RWPE1 (cell line): ENCODE results near the gene ZMYM2.
"Not testable (repeated sequence)": the region's sequence is repeated elsewhere in the genome, so short reads cannot be mapped to it uniquely, and the experiment has no call there.

Experiments used
- CTCF ChIA-PET: fragments of 350-600 bp; sonication (Branson Sonifier 250); formaldehyde crosslinking; extraction: SDS; loops from one replicate; lab custom pipeline; 2021; lab: Yijun Ruan, JAX
- POLR2A ChIA-PET: fragments of 400-600 bp; formaldehyde crosslinking; extraction: SDS; loops from one replicate; lab custom pipeline; 2020; ENCODE audit warnings: antibody characterized with exemption; ENCODE audit not compliant: low non-redundant PET; lab: Yijun Ruan, JAX
- DNase-seq: peaks from one replicate; pipeline ENCODE4 v3.0.0; 2012; ENCODE audit warnings: low spot score
- H3K27ac ChIP-seq: fragments of 450-650 bp; 2 replicates; pipeline ENCODE4 v1.5.1; 2017
- TF ChIP-seq, protein P1 (sequence below): fragments of 450-650 bp; conservative IDR thresholded peaks from 2 replicates; pipeline ENCODE4 v1.5.1; 2017; ENCODE audit warnings: low read depth, mild to moderate bottlenecking

Gene ZMYM2

DNA sequence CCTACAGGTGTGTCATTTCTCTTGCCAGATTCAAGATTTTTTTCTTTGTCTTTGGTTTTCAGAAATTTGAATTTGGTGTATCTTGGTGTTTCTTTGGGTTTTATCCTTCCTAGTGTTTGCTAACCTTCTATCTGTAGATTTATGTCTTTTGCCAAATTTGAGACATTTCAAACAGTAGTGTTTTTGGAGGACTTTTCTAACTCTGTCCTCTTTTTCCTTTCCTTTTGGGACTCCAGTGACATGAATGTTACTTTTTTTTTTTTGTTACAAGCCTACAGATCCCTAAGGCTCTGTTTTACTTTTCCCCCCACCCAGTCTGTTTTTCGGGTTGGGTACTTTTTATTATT lies 58.8 kb downstream of the ZMYM2 start:
- TF ChIP-seq, protein P1, sequence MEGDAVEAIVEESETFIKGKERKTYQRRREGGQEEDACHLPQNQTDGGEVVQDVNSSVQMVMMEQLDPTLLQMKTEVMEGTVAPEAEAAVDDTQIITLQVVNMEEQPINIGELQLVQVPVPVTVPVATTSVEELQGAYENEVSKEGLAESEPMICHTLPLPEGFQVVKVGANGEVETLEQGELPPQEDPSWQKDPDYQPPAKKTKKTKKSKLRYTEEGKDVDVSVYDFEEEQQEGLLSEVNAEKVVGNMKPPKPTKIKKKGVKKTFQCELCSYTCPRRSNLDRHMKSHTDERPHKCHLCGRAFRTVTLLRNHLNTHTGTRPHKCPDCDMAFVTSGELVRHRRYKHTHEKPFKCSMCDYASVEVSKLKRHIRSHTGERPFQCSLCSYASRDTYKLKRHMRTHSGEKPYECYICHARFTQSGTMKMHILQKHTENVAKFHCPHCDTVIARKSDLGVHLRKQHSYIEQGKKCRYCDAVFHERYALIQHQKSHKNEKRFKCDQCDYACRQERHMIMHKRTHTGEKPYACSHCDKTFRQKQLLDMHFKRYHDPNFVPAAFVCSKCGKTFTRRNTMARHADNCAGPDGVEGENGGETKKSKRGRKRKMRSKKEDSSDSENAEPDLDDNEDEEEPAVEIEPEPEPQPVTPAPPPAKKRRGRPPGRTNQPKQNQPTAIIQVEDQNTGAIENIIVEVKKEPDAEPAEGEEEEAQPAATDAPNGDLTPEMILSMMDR, result no peak
- no peak for DNase-seq
- no peak overlapping the region for H3K27ac ChIP-seq
- ChIA-PET CTCF (no interaction called here), POLR2A (no interaction called here)

DNA sequence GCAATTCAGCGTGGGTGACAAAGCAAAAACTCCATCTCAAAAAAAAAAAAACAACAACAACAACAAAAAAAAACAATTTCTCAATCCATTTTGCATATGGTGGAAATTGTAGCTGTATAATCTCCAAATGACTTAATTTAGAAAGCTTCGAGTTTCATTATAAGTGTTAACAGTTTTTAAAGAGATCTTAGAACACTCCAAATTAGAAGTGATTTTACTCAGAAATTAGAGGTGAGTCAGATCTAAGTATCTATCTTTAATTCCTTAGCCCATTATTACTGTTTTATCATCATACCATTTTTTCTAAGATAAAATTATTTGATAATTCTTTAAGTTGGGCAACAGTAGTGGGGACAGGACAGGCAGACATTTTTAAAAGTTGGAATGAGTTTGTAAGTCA lies 60.5 kb downstream of the ZMYM2 start:
- ChIA-PET POLR2A (no interaction called here), CTCF (no interaction called here)
- TF ChIP-seq, protein P1, result no peak
- H3K27ac ChIP-seq, result no peak overlapping the region
- DNase-seq, result no peak

DNA sequence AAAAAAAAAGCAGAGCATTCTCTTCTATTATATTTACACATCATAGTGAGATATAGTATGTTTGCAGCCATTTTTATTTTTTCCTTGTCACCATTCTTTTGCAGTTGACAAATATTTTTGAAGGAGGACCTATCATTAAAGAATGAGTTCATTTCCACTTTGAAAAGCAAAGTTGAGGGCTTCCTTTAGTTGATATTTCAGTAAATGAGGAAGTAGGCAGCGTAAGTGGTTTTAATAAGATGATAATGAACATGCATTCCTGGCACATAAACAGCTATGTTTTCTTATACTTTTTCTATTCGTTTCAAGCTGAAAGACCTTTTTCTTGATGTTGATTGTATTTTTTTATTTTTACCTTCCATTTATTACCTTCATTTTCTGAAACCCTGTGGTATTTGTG lies 66.2 kb downstream of the ZMYM2 start:
- CTCF ChIA-PET, result no interaction called here
- TF ChIP-seq, protein P1, result no peak
- no peak overlapping the region for H3K27ac ChIP-seq
- no peak for DNase-seq
- POLR2A ChIA-PET, result no interaction called here

DNA sequence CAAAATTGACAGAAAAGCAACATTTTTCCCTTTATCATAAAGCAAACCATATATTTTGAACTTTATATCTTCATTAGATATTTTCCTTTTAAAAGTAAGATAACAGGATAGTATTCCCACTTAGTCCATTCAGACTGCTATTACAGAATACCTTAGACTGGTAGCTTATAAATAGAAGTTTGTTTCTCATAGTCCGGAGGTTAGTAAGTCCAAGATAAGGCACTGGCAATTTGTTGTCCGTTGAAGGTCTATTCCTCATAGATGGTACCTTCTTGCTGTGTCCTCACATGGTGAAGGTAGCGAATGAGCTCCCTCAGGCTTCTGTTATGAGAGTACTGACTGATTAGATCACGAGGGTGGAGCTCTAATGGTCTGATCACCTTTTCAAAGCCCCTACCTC lies 70.4 kb downstream of the ZMYM2 start:
- H3K27ac ChIP-seq, result no peak overlapping the region
- POLR2A ChIA-PET, result no interaction called here
- TF ChIP-seq, protein P1, result no peak
- no peak for DNase-seq
- CTCF ChIA-PET, result interaction anchor here (0.5 kb wide), 1 partner anchor 36 kb away, joined by 6 read pairs; no protein-coding TSS in a partner anchor

DNA sequence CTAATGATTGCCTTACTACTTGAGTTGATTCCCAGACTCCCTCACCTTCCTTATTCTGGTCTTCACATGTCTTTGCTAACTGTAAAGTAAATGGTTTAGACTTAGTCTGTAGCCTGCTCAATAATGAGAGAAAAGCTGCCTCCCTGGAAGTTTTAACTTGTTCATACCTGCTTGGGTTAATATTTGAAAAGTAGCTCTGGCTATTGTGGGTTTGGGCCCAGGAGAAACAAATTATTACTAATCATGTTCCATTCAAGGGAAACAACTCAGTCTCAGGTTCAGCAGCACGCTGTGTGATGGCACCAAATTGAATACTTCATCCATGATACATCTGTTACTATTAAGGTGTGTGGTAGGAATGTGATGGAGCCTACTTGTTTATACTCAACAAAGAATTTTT lies 75.0 kb downstream of the ZMYM2 start:
- CTCF ChIA-PET, result no interaction called here

DNA sequence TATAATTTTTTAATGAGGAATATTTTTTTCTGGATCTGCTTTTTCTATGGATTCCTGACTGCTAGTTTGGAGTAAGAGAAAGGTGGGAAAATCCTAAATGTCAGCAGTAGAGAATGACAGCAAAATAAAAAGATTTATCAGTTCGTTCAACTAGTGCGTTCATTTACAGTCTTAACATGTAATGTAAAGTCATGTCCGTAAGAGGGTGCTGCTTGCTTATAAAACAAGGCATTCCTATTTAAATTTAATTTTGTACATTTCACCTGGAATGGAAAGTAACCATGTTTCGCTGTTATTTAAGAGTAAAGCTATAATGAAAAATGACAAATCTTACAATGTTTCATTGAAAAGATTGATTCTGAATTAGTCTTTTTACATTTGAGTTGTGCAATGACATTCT lies 76.6 kb downstream of the ZMYM2 start:
- POLR2A ChIA-PET, result no interaction called here
- DNase-seq, result no peak
- TF ChIP-seq, protein P1, result no peak
- H3K27ac ChIP-seq, result no peak overlapping the region
- CTCF ChIA-PET, result interaction anchor here (0.6 to 1.7 kb wide), 4 partner anchors 48 to 794 kb away, joined by 3 to 8 read pairs (median 5); no protein-coding TSS in a partner anchor

More for the DNA sequence above, 75.0 kb downstream of the ZMYM2 start:
- no peak for DNase-seq
- POLR2A ChIA-PET, result no interaction called here
- H3K27ac ChIP-seq, result no peak overlapping the region
- TF ChIP-seq, protein P1, result no peak

DNA sequence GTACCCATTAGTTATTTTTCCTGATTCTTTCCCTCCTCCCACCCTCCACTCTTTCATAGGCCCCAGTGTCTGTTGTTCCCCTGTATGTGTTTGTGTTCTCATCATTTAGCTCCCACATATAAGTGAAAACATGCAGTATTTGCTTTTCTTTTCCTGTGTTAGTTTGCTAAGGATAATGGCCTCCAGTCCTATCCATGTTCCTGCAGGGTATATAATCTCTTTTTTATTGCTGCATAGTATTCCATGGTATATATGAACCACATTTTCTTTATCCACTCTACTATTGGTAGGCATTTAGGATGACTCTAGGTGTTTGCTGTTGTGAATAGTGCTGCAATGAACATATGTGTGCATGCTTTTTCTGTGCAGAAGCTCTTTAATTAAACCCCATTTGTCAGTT lies 79.4 kb downstream of the ZMYM2 start:
- H3K27ac ChIP-seq, result no peak overlapping the region
- no peak for DNase-seq
- ChIA-PET POLR2A (no interaction called here), CTCF (no interaction called here)
- TF ChIP-seq, protein P1, result no peak

DNA sequence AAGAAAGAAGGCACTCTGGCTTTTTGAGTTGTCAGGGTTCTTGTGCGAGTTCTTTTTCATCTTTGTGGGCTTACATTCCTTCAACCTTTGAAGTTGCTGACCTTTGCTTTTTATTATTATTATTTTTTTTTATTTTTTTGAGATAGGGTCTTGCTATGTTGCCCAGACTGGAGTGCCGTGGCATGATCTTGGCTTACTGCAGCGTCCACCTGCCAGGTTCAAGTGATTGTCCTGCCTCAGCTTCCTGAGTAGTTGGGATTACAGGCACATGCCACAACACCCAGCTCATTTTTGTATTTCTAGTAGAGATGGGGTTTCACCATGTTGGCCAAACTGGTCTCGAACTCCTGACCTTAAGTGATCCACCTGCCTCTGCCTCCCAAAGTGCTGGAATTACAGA lies 84.1 kb downstream of the ZMYM2 start:
- POLR2A ChIA-PET, H3K27ac ChIP-seq, CTCF ChIA-PET, DNase-seq: not testable (repeated sequence)
